ENCODE results near the gene DNAH1.

Gene DNAH1

DNA sequence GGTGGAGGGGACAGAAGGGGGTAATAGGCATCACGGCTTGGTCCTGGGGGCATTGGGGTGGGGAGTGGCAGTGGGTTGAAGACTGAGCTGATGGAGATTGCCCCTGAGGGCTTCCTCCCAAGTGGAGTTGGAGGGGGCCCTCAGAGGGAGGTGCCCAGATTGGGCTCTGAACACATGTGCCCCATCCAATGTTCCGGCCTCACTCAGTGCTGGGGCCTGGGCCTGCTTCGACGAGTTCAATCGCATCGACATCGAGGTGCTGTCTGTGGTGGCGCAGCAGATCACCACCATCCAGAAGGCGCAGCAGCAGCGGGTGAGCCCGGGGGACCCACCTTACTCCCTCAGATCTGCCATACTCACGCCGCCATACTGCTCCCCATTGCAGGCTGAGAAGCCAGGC lies 45.3 kb downstream of the DNAH1 start:
- DNase-seq = no peak

DNA sequence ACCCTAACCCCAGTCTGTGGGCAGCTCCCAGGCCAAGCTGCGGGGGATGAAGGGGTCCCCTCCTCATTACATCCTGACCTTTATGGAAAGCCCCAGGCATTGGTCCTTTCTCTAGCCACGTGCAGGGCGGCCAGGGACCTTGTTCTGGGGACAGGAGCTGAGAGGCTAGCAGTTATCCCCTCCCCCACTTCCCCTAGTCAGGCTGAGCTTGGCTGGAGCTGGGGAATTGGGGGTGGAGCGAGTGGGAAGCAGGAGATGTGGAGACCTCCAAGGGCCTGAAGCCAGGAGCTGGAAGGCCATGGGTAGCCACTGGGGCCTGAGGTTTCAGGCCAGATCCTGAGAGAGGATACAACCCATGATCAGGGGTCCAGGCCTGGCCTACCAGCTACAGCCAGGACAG lies 45.8 kb downstream of the DNAH1 start:
- DNase-seq = no peak

DNA sequence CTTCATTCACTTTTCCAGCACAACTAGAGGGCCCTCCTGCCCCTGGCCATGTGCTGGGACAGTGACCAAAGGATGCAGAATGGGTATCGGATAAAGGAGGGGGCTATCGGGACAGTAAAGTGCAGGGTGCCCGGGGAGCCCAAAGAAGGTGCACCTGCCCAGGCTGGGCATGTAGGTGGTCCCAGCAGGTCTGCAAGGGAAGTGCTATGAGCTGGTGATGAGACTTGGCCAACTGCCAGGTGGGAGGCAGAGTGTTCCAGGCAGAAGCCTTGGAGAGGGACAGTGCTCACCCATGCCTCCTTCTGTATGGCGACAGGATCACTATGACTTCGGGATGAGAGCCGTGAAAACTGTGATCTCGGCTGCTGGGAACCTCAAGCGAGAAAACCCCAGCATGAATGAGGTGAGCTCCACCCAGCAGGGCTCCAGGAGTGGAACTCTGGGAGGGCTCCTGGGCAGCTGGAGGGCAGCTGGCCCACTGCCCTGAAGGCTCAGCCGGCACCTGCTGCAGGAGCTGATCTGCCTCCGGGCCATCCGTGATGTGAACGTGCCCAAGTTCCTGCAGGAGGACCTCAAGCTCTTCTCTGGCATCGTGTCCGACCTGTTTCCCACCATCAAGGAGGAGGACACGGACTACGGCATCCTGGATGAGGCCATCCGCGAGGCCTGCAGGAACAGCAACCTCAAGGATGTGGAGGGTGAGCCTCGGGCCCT lies 48.4 kb downstream of the DNAH1 start:
- DNase-seq = no peak

DNA sequence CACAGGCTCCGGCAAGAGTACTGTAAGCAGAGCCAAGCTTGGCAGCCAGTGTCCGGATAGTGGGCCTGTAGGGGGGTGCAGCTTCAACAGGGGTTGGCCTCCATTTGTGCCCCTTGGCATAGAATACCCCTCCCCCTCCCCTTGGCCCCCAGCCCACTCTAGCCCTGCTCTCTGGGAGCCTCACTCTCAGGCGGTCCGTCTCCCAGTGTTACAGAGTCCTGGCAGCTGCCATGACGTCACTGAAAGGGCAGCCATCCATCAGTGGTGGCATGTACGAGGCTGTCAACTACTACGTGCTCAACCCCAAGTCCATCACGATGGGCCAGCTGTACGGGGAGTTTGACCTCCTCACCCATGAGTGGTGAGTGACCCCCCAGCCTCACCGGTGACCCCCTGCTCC lies 50.4 kb downstream of the DNAH1 start:
- DNase-seq = no peak

DNA sequence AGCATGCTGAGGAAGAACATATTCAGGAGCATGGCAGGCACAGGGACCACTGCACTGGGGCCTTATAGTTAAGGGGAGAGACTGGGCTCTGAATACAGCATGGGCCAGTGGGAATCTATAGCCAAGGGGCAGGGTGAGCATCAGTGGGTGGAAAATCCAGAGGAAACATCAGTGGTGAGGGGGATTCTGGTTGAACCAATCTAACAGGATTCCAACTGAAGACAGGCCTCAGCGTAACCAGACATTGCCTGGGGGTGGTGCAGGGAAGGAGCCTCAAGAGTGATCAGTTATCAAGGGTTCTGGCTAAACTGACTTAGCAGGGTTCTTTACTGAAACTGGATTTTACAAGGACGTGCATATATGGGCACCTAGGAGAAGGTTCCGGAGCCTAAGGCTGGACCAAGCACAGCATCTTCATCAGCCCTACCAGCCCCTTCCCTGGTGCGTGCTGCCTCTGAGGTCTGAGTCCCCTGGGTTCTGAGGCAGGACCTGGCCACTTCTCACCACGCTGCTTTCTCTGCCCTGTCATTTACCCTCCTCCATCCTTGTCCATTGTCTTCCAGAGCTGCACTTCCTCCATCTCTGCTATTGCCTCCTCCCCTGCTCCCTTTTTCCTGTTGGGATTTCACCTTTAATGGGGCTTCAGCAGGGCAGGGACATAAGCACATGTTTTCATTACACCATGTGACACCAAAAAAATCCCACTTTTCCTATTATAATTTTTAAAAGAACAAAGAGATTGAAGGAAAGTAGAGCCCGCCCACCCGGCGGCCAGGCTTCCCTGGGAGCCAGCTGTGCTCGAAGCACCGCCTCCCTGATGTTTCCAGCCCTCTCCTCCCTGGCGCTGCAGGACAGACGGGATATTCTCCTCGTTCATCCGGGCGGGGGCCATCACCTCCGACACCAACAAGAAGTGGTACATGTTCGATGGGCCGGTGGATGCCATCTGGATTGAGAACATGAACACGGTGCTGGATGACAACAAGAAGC lies 52.1 kb downstream of the DNAH1 start:
- no peak for DNase-seq

DNA sequence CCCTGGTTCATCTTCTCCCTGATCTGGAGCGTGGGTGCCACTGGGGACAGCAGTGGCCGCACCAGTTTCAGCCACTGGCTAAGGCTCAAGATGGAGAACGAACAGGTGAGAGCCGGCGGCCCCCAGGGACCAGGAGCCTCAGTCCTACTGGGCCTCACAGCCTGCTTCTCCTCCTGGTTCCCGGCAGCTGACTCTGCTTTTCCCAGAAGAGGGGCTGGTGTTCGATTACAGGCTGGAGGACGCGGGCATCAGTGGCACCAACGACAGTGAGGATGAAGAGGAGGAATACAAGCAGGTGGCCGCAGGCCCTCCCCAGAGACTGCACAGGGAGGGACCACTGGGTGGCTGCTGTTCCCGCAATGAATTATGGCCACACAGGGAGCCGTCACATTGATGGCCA lies 54.4 kb downstream of the DNAH1 start:
- DNase-seq = no peak

DNA sequence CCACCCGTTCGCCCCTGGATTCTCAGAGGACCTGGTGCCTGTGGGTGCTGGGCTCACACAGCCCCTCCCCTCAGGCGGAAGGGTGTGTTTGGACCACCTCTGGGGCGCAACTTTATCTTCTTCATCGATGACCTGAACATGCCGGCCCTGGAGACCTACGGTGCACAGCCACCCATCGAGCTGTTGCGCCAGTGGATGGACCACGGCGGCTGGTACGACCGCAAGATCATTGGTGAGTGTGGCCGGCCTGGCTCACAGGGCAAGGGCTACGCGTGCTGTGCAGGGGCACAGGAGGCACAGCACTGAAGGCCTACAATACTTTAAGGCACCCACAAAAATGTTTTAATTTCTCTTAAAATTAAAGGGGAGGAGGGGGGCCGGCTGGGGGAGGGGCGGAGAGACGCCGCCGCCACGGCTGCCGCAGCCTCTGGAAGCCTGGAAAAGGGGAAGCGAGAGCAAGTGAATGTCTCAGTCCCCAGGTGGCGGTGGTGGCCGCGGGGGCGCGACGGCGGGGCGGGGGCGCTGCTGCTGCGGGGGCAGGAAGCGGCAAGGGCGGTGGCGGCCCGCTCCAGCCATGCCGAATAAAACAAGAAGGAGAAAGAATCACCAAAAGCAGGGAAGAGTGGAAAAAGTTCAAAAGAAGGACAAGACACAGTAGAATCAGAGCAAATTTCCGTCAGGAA lies 56.8 kb downstream of the DNAH1 start:
- peak; percentile 16 to 28 for DNase-seq

DNA sequence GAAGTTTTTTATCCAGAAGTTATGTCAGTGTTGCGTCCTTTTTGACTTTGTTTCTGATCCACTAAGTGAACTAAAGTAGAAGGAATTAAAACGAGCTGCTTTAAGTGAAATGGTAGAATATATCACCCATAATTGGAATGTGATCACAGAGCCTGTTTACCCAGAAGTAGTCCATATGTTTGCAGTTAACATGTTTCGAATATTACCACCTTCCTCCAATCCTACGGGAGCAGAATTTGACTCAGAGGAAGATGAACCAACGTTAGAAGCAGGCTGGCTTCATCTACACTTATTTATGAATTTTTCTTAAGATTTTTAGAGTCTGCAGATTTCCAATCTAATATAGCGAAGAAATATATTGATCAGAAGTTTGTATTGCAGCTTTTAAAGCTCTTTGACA lies 57.6 kb downstream of the DNAH1 start:
- no peak for DNase-seq

DNA sequence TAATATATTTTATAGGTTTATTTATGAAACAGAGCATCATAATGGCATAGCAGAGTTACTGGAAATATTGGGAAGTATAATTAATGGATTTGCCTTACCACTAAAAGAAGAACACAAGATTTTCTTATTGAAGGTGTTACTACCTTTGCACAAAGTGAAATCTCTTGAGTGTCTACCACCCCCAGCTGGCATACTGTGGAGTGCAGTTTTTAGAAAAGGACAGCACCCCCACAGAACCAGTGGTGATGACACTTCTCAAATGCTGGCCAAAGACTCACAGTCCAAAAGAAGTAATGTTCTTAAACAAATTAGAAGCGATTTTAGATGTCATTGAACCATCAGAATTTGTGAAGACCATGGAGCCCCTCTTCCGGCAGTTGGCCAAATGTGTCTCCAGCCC lies 58.1 kb downstream of the DNAH1 start:
- DNase-seq = no peak

DNA sequence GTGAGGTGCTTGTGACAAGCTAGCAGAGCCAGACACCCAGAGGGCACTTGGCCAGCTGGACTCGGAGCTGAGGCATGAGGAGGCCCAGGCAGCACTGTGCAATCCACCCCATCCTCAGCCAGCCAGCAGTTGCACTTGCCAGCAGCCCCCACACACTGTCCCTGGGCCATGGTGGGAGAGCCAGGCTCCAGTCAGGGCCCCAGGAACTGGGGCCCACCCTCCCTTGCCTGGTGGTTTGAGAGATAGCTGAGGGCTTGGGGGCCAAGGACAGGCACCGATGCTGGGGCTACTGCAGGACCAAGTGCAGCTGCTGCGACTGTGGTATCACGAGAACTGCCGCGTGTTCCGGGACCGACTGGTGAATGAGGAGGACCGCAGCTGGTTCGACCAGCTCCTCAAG lies 63.5 kb downstream of the DNAH1 start:
- DNase-seq = no peak

DNA sequence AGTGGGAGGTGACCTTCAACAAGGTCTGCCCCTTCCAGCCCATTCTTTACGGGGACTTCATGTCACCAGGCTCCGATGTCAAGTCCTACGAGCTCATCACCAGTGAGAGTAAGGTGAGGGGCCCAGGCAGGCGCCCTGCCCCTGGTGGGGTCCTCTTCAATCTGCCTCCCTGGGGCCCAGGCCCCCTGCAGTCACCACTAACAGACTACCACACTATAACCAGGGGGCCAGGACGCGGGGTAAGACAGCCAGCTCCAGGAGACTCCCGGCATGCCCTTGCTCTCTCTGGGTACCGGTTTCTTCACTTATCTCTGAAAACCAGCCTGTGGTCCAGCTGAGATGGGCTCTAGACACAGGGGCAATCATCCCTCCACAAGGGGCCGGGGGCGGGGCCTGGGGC lies 63.9 kb downstream of the DNAH1 start:
- no peak for DNase-seq

DNA sequence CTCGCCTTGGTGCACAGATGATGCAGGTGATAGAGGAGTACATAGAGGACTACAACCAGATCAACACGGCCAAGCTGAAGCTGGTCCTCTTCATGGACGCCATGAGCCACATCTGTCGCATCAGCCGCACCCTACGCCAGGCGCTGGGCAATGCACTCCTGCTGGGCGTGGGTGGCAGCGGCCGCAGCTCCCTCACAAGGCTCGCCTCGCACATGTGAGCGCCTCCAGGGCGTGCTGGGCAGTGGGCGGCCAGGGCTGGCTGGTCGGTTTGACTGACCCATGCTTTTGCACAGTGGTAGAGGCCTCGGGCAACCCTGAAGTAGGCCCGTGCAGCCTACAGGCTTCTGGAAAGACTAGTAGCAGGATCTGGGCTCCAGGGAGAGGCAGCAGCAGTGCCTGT lies 65.5 kb downstream of the DNAH1 start:
- DNase-seq = no peak

DNA sequence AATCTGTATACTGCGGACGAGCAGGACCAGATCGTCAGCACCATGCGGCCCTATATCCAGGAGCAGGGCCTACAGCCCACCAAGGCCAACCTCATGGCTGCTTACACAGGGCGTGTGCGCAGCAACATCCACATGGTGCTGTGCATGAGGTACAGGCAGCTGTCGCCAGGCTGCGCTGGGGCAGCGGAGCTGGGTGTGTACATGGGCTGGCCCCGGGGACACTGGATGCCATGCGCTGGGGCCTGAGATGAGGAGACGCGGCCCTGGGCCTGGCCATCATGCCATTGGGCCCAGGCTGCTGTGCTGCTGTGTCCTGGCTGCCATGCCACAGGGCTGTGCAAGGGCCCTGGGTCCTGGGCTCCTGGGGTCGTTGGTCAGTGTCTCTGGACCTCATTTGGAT lies 67.3 kb downstream of the DNAH1 start:
- DNase-seq = no peak

DNA sequence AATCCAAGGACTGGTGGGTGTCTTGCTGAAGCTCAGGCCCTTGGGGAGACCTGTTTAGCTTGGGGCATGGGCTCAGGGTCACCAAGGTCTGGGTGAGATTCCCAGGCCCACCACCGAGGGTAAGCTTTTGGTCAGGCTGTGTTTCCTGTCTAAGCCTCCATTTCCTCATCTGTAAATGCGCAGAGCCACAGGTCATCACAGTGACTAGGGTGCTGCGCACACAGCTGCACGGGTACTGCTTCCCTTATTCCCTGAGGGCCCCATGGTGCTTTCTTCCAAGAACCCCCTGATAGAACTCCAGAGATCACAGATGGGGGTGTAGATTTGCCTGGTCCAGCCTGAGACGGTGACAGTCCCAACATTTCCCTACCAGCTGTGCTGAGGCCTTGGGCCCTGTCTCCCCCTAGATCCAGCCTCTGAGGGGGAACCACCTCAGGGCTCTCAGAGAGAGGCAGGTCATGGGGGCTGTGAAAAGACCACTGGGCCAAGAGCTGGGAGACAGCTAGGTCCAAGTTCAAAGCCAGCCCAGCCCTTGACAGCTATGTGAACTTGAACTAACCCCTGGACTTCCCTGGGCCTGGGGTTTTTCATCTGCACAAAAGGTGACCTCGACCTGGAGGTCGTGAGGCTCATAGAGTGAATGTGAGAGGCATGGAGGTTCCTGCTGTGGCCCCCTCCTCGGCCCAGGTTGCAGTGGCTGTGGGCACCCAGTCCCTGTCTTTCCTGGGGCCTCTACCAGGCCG lies 68.1 kb downstream of the DNAH1 start:
- no peak for DNase-seq

DNA sequence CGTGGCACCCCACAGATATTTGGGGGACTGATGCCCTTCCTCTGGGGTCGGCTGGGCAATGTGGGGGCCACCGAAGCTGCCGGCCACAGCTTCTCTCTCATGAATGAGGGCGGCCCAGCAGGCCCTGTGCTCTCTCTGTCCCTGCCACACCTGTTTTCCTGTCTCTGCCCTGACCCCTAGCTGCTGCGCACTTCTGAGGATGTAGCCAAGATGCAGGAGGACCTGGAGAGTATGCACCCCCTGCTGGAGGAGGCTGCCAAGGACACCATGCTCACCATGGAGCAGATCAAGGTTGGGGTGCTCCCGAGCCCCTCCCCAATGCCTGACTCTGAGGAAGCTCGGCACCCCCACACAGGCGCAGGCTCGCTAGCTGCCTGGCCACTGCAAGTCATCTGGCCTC lies 69.0 kb downstream of the DNAH1 start:
- no peak for DNase-seq

DNA sequence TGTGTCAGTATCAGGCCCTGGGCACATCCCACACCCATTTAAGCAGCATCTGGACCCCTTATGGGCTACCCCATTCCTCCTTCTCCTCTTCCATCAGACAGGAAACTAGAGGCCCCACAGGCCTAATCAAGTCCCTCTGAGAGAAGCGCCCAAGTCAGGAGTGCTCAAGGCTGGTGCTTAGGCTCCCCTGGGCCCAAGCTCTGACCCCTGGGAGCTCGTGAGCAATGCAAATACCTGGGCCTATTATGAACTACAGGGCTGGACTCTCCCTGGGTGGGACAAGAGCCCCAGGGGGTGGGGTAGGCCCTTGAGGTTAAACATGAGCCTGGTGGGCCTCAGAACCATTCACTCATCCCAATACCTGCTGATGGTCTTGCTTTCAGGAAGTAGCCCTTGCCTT lies 71.4 kb downstream of the DNAH1 start:
- DNase-seq = no peak

DNA sequence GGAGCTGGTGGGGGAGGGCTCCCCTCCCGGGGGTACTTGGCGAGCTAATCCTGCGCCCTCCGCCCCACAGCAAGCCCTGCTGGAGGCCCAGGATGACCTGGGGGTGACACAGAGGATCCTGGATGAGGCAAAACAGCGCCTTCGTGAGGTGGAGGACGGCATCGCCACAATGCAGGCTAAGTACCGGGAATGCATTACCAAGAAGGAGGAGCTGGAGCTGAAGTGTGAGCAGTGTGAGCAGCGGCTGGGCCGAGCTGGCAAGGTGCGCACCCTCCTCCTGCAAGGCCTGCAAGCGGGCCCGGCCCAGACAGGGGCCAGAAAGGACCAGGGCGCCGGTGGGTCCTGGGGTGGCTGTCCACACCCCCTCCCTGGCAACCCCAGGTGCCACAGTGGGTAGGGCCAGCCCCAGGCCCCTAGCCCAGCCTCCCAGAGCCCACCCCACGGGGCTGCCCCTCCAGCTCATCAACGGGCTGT lies 72.3 kb downstream of the DNAH1 start:
- no peak for DNase-seq

DNA sequence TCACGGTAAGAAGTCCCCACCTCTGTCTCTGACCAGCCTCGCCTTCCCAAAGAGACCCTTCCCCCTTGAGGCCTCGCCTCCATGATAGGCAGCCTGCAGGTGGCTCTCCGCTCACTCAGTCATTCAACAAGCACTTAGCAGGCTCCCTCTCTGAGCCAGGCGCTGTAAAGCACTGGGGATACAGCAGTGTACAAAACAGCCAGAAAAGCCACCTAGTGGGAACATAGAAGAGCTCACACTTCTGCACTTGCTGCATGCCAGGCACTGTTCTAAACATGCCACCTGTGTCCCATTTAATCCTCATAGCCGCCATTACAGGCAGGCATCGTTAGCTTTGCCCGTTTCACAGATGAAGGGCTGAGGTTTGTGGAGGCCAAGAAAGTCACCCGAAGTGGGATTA lies 72.8 kb downstream of the DNAH1 start:
- DNase-seq = no peak

DNA sequence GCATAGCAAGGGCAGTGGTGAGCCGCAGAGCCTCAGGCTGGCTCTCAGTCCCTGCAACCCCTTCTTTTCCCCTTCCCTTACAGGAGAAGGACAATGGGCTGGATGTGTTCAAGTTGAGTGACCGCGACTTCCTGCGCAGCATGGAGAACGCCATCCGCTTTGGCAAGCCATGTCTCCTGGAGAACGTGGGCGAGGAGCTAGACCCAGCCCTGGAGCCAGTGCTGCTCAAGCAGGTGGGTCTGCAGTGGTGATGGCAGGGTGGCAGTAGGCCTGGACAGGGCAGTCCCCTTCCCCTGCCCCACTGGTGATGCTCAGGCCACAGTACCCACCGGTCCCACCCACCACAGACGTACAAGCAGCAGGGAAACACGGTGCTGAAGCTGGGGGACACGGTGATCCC lies 75.0 kb downstream of the DNAH1 start:
- no peak for DNase-seq

DNA sequence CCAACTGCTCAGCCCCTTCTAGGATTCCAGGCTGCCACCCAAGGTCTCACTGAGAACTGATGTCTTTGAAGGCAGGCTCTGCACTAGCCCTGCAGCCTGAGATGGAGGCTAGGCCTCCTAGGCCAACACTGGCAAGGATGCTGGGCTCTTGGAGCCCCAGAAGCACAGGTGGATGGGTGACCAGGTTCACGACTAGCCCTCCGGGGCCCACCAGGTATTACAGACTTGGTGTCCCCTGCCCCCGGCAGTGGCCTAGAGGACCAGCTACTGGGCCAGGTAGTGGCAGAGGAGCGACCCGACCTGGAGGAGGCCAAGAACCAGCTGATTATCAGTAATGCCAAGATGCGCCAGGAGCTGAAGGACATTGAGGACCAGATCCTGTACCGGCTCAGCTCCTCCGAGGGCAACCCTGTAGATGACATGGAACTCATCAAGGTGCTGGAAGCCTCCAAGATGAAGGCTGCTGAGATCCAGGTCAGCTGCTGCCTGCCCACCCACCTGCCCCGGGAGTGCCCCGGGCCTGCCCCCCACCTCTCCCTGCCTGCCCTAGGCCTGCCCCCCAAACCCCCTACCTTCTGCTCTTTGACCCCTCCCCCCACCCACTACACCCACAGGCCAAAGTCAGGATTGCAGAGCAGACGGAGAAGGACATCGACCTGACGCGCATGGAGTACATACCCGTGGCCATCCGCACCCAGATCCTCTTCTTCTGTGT lies 76.3 kb downstream of the DNAH1 start:
- DNase-seq = no peak

DNA sequence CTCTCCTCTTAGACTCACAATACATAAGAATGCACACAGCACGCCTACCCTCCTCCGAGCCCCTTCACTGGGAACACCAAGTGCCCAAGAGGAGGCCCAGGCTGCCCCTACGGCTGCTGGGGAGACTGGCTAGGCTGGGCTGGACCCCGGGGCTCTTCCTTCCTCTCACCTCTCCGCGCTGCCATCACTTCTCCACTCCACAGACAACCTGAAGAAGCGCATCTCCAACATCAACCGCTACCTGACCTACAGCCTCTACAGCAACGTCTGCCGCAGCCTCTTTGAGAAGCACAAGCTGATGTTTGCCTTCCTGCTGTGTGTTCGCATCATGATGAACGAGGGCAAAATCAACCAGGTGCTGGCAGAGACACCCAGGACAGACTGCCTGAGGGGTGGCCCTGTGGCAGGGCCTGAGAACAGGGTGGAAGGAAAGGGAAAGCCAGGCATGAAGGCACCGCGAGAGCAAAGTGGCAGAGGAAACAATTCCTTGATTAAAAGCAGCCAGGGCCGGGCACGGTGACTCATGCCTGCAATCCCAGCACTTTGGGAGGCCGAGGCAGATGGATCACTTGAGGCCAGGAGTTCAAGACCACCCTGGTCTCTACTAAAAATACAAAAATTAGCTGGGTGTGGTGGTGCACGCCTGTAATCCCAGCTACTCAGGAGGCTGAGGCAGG lies 77.2 kb downstream of the DNAH1 start:
- DNase-seq = no peak
